ENCODE data around the gene TUBA3C. TPM values are rescaled to one million over a fixed set of nuclear protein-coding genes. Genes with fewer than 3 reads are reported as not detected.

TUBA3C gene
- total RNA-seq, 1 experiment from 2014 or later, result not detected

GRCh38 chr13:19152403-19152802, 29.2 kb downstream of the TUBA3C start:
- H3K9me3 ChIP-seq (ENCODE audit: control insufficient read depth, low read depth, low read length), result peaks cover 99% of the 10 kb centered on the region
- no peak overlapping the region for H2BK12ac ChIP-seq (ENCODE audit: insufficient read length, low read depth, low read length)
- H4K5ac ChIP-seq (ENCODE audit: insufficient read length, low read depth, low read length), result no peak overlapping the region
- H4K8ac ChIP-seq (replicated peaks; ENCODE audit: insufficient read length, low read depth, low read length), result no peak overlapping the region
- Mint-ChIP-seq H3K27ac (no peak overlapping the region), H3K4me3 (no peak overlapping the region; a peak in 1 of 5 replicates), H3K27me3 (ENCODE audit: low read depth) (peaks cover 3% of the 10 kb centered on the region; the same call in 1 of the 2 replicates), H3K36me3 (ENCODE audit: insufficient read depth in 1 of 3, low read depth in 3 of 3) (peaks cover 4 to 19% (median 17%) of the 10 kb centered on the region in 3 experiments; a peak in 6 of 7 replicates), H3K9me3 (peaks cover 90 to 98% of the 10 kb centered on the region in 2 experiments), H3K4me1 (no peaks in the 10 kb centered on the region)
- H3K27me3 ChIP-seq (ENCODE audit: insufficient read depth, low read length), result no peaks in the 10 kb centered on the region
- TF ChIP-seq, protein P1, sequence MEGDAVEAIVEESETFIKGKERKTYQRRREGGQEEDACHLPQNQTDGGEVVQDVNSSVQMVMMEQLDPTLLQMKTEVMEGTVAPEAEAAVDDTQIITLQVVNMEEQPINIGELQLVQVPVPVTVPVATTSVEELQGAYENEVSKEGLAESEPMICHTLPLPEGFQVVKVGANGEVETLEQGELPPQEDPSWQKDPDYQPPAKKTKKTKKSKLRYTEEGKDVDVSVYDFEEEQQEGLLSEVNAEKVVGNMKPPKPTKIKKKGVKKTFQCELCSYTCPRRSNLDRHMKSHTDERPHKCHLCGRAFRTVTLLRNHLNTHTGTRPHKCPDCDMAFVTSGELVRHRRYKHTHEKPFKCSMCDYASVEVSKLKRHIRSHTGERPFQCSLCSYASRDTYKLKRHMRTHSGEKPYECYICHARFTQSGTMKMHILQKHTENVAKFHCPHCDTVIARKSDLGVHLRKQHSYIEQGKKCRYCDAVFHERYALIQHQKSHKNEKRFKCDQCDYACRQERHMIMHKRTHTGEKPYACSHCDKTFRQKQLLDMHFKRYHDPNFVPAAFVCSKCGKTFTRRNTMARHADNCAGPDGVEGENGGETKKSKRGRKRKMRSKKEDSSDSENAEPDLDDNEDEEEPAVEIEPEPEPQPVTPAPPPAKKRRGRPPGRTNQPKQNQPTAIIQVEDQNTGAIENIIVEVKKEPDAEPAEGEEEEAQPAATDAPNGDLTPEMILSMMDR (conservative IDR thresholded peaks at IDR 0.05), result no peak
- no peak overlapping the region for H3T11ph ChIP-seq (ENCODE audit: low read length)
- no peak overlapping the region for H3K23ac ChIP-seq (ENCODE audit: insufficient read length, low read depth, low read length)
- H2AK5ac ChIP-seq (ENCODE audit: insufficient read length, low read length), result no peak overlapping the region
- no peak overlapping the region for H3K9ac ChIP-seq (ENCODE audit: extremely low read depth, insufficient read length, low read length)
- no peak overlapping the region for H2BK20ac ChIP-seq (ENCODE audit: low read depth, low read length, poor library complexity, severe bottlenecking)
- no peaks in the 10 kb centered on the region for H3K79me1 ChIP-seq (ENCODE audit: insufficient read depth, low read depth, low read length, poor library complexity, severe bottlenecking)
- H2BK120ac ChIP-seq (ENCODE audit: low read depth, low read length, poor library complexity, severe bottlenecking), result no peak overlapping the region
- H3K4ac ChIP-seq (ENCODE audit: low read depth, low read length), result no peak overlapping the region
- no peak overlapping the region for H2BK5ac ChIP-seq (ENCODE audit: insufficient read length, low read length)
- H3K14ac ChIP-seq (ENCODE audit: insufficient read depth, low read length), result no peak overlapping the region
- no peak overlapping the region for H3K4me2 ChIP-seq (ENCODE audit: insufficient read depth, insufficient read length, low read length)
- no peak overlapping the region for H3K27ac ChIP-seq (ENCODE audit: insufficient read length, low read depth, low read length)
- no CpG with 5 or more reads among the region's 5 CpGs for WGBS (ENCODE audit: extremely low coverage, insufficient read length, low lambda C conversion rate)
- H3K18ac ChIP-seq (ENCODE audit: insufficient read length, low read depth, low read length), result no peak overlapping the region
- H3K79me2 ChIP-seq (ENCODE audit: insufficient read depth, low read length), result no peaks in the 10 kb centered on the region
- H4K20me1 ChIP-seq (ENCODE audit: control insufficient read depth, insufficient read depth, insufficient read length), result no peaks in the 10 kb centered on the region
- DNase-seq, result no peak
- H3K4me1 ChIP-seq (ENCODE audit: insufficient read depth, low read length), result no peaks in the 10 kb centered on the region
- H2BK15ac ChIP-seq (ENCODE audit: low read depth, low read length), result no peak overlapping the region
- H2AFZ ChIP-seq (ENCODE audit: low read length), result no peak overlapping the region
- H3K56ac ChIP-seq (ENCODE audit: insufficient read length, low read depth, low read length), result no peak overlapping the region
- no peaks in the 10 kb centered on the region for H3K23me2 ChIP-seq (ENCODE audit: insufficient read length, low read depth, low read length, poor library complexity, severe bottlenecking)
- H4K91ac ChIP-seq (ENCODE audit: insufficient read length, low read depth, low read length), result no peak overlapping the region
